SU-DHL-6 (cell line): ENCODE measurements around the gene MYBPH.

Experiments
- H2AFZ ChIP-seq: fragments of 200-600 bp; sonication (generic); 2 replicates; pipeline ENCODE4 v1.6.1; 2014; ENCODE audit warnings: low read depth, mild to moderate bottlenecking, moderate library complexity, mixed read lengths, antibody characterized with exemption, low read length; ENCODE audit not compliant: severe bottlenecking
- H3F3A ChIP-seq: fragments of 200-600 bp; shearing (Covaris generic); 2 replicates; pipeline ENCODE4 v1.6.0; 2016; ENCODE audit warnings: antibody characterized with exemption, mild to moderate bottlenecking; ENCODE audit not compliant: insufficient read depth
- H3K27ac ChIP-seq: fragments of 200-600 bp; sonication (generic); 2 replicates; pipeline ENCODE4 v1.5.1; 2016; ENCODE audit warnings: low read depth, mild to moderate bottlenecking, low read length, moderate library complexity, mixed read lengths
- H3K27me3 ChIP-seq: fragments of 200-600 bp; sonication (generic), shearing (Covaris generic); 2 replicates; pipeline ENCODE4 v1.6.0; 2014; ENCODE audit warnings: mild to moderate bottlenecking, low read length
- H3K36me3 ChIP-seq: fragments of 200-600 bp; sonication (generic); 2 replicates; pipeline ENCODE4 v1.6.1; 2014; ENCODE audit warnings: mild to moderate bottlenecking, low read length, mixed read lengths
- H3K4me2 ChIP-seq: fragments of 300-600, 200-600 bp; shearing (Covaris generic), sonication (generic); 2 replicates; pipeline ENCODE4 v1.6.0; 2014; ENCODE audit warnings: low read length, low read depth, mild to moderate bottlenecking; ENCODE audit not compliant: poor library complexity, severe bottlenecking
- H3K4me3 ChIP-seq: fragments of 200-600 bp; sonication (generic); 2 replicates; pipeline ENCODE4 v1.5.1; 2014; ENCODE audit warnings: antibody characterized with exemption, low read length, mild to moderate bottlenecking, mixed read lengths; ENCODE audit not compliant: insufficient read depth, poor library complexity, severe bottlenecking
- H3K79me2 ChIP-seq: fragments of 200-600 bp; sonication (generic); 2 replicates; pipeline ENCODE4 v1.6.1; 2014; ENCODE audit warnings: mild to moderate bottlenecking, low read length, moderate library complexity; ENCODE audit not compliant: insufficient read depth
- H3K9ac ChIP-seq: fragments of 200-600 bp; sonication (generic); 2 replicates; pipeline ENCODE4 v1.7.0; 2014; ENCODE audit warnings: mild to moderate bottlenecking, low read length
- H3K9me2 ChIP-seq: fragments of 200-600 bp; sonication (generic); replicated peaks from 2 replicates; pipeline ENCODE4 v1.6.1; 2014; ENCODE audit warnings: low read length; ENCODE audit not compliant: insufficient read depth
- H3K9me3 ChIP-seq: fragments of 200-600 bp; sonication (generic); 2 replicates; pipeline ENCODE4 v1.6.1; 2014; ENCODE audit warnings: low read length, mixed read lengths; ENCODE audit not compliant: insufficient read depth
- H4K20me1 ChIP-seq: fragments of 200-600 bp; sonication (generic); 2 replicates; pipeline ENCODE4 v1.6.1; 2014; ENCODE audit warnings: low read depth, mild to moderate bottlenecking, antibody characterized with exemption, low read length, moderate library complexity, mixed read lengths
- CTCF ChIP-seq: fragments of 200-600 bp; sonication (generic); IDR thresholded peaks from one replicate; pipeline ENCODE4 v1.5.1; 2017; ENCODE audit warnings: antibody characterized with exemption, mild to moderate bottlenecking, low read length, moderate library complexity; ENCODE audit not compliant: insufficient read depth, poor library complexity, severe bottlenecking
- EZH2phosphoT487 ChIP-seq: fragments of 200-600 bp; sonication (generic), shearing (Covaris generic); conservative IDR thresholded peaks from 2 replicates; pipeline ENCODE4 v1.6.1; 2018; ENCODE audit warnings: mild to moderate bottlenecking, antibody characterized with exemption, low read length, moderate library complexity, mixed read lengths

The MYBPH gene

GRCh38 chr1:203135636-203136305 is 39.9 kb downstream of the MYBPH start:
- Histone ChIP-seq H3K79me2 (no peaks in the 10 kb centered on the region), H3K27me3 (no peaks in the 10 kb centered on the region; the same call in 1 of the 2 replicates), H3K9ac (no peak overlapping the region), H3K9me3 (no peaks in the 10 kb centered on the region), H3K36me3 (no peaks in the 10 kb centered on the region), H2AFZ (no peak overlapping the region), H3K9me2 (no peaks in the 10 kb centered on the region), H3K4me3 (no peak overlapping the region), H3K27ac (no peak overlapping the region), H3K4me2 (no peak overlapping the region), H3F3A (no peaks in the 10 kb centered on the region), H4K20me1 (no peaks in the 10 kb centered on the region)
- TF ChIP-seq CTCF (no peak), EZH2phosphoT487 (no peak)

GRCh38 chr1:203133970-203134725 is 41.5 kb downstream of the MYBPH start:
- H3K79me2 ChIP-seq = no peaks in the 10 kb centered on the region
- H3K9ac ChIP-seq = no peak overlapping the region
- no peak overlapping the region for H2AFZ ChIP-seq
- H3K27ac ChIP-seq = no peak overlapping the region
- no peaks in the 10 kb centered on the region for H3K36me3 ChIP-seq
- no peaks in the 10 kb centered on the region for H3K9me2 ChIP-seq
- no peak overlapping the region for H3K4me2 ChIP-seq
- TF ChIP-seq CTCF (no peak), EZH2phosphoT487 (no peak)
- no peaks in the 10 kb centered on the region for H4K20me1 ChIP-seq
- H3K9me3 ChIP-seq = no peaks in the 10 kb centered on the region
- H3K4me3 ChIP-seq = no peak overlapping the region
- no peaks in the 10 kb centered on the region for H3F3A ChIP-seq
- no peaks in the 10 kb centered on the region; the same call in 1 of the 2 replicates for H3K27me3 ChIP-seq

DNA sequence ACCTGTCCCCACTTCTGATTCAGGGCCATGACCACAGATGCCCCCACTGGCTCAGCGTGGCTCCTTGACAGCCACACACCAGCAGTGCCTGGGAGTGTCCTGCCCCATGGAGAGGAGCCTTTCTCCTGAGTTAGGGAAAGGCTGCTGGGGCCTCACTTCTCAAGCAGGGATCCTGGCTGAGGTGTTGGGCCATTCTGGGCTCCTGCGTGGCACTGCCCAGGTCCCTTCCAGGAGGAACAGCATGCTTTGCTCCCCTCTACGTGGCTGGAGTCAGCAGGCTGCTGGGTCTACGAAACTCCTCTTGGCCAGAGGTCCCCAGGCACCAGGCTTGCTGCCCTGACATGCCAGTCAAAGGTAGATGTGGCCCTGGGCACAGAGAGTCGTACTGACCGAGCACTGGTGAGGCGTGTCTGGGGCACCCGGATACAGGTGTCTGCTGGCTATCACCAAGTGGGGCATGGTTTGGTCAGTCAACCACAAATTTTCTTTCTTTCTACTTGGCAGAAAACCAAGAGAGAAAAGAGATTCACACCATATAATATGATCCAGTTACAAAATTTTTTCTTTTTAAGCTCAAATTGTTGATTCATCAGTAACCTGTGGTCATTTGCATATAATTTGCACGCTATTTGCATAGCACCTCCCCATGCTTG is 44.0 kb downstream of the MYBPH start:
- Histone ChIP-seq H2AFZ (no peak overlapping the region), H3K4me2 (no peak overlapping the region)

More for the DNA sequence above, 44.0 kb downstream of the MYBPH start:
- Histone ChIP-seq H3K4me3 (no peak overlapping the region), H4K20me1 (no peaks in the 10 kb centered on the region), H3K27ac (no peak overlapping the region), H3K27me3 (no peaks in the 10 kb centered on the region; the same call in 1 of the 2 replicates), H3K9ac (no peak overlapping the region), H3F3A (no peaks in the 10 kb centered on the region), H3K79me2 (no peaks in the 10 kb centered on the region), H3K9me2 (no peaks in the 10 kb centered on the region), H3K9me3 (no peaks in the 10 kb centered on the region), H3K36me3 (no peaks in the 10 kb centered on the region)
- no peak for TF ChIP-seq CTCF
- no peak for TF ChIP-seq EZH2phosphoT487
